Measurements from ENCODE around the gene SLCO2A1.

The SLCO2A1 gene

DNA sequence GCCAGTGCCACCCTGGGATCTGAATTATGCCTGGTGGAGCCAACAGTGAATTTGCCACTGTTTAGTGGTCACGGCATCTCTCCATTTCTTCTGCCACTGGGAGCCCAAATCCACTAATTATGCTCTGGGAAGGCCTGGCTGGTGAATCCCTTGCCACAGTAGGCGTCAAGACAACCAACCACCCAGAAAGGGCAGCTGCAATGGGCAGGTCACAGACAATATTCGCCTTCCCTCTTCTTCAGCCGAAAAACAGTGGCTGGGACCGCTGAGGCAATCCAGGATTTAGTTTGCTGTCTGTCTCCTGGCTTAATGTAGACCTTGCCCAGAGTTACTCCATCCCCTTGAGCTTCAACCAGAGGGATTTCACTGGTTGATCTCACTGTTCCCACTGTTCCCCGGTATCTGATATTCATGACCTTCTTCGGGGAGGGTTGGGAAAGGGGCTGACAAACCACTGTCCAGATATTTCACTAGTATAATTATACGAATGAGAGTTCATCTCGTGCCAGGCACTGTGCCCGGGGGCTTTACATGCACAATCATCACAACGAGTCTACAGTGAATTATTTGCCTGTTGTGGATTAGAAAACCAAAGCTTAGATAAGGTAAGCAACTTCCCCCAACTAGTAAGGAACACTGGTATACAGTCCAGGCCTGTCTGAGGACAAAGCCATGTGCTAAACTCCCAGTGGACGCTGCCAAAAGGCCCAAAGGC, 84.2 kb downstream of the SLCO2A1 start:
- no peak for DNase-seq

DNA sequence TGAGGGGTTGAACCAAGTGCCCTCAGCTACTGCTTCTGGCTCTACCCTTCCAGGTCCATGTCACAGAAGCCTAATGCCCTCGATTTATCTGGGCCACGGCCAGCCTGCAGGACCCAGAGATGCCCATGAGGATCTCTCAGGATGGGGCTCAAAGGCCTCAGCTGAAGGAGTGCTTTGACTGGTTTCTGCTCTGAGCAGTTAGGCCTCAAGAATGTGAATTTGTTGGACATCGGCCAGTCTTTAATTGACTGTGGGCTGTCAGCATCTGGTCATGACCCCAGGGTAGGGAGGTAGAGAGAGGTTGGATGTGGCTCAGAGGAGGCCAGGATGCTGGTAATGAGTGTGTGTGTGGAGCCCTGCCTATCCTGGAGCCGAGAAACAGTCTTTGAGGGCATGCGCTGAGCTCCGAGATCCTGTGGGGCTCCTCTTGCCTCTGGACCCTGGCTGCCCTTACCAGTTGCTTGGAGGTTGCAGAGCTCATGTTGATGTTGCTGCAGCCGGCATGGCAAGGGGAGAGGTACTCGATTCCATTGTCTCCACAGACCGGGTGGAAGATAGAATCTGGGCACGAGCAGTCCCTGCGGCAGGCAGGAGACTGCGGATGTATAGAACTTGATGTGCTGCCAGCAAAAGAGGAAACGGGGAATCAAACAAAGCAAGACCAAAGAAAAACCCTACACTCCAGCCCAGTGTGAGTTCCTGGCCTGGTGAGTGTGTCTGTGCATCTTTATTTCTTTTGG, 84.9 kb downstream of the SLCO2A1 start:
- DNase-seq = no peak

DNA sequence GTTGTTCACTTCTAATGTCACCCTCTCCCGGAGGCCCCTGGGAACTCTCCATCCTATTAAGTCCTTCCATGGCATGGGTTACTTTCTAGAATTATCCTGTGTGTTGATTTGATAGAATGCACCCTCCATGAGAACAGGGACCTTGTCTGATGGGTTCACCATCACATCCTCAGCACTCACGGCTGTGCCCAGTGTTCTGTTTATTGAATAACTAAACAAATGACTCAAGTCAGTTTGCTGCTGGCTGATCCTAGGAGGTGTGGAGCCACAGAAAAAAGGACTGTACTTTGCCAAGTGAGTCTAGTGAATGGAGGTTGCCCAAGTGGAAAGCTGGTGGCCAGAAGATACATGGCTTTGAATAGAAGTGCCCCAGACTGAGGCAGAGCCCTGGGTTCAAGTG, 85.5 kb downstream of the SLCO2A1 start:
- no peak for DNase-seq

DNA sequence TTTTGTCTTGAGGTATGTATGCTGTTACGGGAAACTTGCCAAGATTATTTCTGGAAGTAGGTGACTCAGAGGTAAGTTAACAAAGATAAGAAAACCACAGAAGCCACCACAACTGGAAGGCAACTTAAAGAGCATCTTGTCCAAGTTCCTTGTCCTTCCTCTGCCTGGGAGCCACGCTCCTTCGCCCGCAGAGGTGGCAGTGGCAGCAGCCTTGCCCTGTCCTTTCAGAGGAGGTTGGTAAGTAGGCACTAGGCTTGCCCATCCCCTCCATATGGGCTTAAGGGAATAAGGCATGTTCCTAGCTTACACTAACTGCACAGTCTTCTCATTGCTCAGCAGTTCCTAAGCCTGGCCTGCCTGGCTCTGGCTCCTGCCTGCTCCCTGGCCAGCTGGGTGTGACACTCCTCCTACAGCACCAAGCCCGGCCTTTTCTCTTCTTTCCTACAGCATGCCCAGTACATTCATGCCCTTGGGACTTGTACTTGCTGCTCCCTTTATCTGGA, 86.0 kb downstream of the SLCO2A1 start:
- no peak for DNase-seq

DNA sequence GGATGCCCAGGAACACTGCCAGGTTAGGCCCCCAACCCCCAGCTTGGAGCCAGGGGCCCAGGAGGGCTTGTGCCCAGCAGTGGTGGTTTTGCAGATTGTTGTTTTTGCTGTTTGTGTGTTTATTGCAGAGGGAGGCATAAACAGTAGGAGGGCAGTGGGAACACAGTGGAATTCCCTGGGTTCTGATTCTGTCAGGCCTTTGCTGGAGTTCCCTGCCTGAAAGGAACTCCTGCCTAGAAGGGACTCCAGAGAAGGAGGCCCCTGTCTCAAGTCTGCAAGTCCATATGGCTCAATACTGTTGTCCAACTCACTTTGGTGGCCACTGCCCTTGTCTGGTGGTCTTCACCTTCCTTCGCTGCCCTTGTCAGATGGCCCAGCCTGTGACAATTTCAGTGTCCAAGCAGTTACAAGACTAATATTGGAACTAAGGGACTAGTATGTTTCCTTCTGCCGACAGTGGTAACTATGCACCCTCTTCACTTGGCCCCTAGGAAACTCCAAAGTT, 86.6 kb downstream of the SLCO2A1 start:
- no peak for DNase-seq

DNA sequence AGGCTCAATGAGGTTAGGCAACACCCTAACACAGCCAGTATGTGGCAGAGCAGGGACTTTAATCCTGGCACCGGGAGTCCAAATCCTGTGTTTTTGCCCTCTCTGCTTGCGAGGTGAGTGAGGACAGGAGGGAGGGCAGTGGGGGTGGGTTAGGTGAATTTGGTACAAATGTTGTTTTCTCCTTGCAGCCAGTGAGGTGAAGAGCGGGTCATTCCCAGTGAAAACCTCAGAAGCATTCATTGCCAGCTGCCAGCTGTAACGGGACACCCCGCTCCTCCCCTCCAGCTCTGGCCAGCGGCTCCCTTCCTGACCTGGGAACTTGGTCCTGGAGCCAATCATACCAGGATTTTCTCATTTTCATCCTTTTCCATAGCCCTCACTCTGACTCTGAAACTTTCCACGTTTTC, 88.3 kb downstream of the SLCO2A1 start:
- no peak for DNase-seq

DNA sequence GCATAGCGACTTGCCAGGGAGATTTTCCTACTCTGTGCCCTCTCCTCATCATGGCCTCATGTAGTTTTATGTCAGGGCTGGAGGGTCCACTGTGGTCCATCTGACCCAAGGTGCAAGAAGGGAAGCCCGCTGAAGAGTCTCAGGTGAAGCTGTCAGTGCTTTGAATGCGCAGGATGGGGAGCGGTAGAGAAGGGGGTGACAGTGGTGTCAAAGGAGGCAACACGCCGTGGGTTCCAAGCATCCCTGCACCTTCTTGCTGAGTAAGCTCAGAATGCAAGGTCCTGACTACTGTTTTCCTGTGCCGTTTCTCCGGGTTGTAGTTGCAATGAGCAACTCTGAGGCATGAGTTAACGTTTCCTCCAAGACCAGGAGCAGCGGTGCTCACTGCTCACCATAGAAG, 89.2 kb downstream of the SLCO2A1 start:
- DNase-seq = no peak

DNA sequence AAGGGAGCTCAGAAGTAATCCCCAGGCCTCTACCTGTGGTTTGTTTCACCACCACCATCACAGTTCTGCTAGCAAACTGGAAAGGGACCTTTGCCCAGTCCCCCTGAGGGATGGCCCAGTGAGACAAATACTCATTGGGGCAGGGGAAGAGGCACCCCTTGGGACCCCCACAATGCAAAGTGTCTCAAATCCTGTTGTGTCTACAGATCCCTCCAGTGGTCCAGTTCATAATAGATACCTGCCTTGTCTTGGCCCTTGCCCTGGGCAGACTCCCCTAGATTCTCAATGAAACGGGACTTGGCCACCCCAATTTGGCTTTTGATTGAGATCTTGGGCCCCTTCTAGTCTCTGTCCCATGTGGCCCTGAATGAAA, 90.3 kb downstream of the SLCO2A1 start:
- no peak for DNase-seq

DNA sequence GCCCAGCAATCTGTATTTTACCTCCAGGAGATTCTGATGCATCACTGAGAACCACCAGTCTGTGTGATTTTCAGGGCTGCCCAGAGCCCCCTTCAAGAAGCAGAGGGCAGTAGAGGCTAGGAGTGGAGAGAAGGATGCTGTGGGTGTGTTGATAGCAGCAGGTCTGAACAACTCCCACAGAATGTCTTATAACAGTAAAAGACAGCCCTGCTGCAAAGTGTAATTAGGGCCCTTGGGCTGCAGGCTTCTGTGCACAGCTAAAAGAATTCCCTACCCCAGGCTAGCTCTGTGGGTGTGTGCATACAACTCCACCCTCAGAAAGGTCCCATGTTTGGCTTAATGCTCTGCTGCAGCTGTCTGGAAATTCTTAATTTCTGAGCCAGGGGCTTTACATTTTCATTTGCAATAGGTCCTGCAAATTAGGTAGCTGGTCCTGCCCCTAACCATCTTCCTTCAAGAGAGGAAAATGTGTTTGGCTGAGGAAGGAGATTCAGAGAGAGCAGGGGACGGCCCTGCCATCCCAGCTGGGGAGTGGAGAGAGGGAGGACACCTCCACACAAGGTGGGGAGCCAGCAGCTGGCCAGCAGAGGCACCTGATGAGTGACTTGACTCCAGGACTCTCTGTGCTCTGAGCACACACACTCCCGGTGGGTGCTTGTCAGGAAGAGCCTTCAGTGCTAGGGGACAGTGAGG, 90.8 kb downstream of the SLCO2A1 start:
- DNase-seq = no peak

DNA sequence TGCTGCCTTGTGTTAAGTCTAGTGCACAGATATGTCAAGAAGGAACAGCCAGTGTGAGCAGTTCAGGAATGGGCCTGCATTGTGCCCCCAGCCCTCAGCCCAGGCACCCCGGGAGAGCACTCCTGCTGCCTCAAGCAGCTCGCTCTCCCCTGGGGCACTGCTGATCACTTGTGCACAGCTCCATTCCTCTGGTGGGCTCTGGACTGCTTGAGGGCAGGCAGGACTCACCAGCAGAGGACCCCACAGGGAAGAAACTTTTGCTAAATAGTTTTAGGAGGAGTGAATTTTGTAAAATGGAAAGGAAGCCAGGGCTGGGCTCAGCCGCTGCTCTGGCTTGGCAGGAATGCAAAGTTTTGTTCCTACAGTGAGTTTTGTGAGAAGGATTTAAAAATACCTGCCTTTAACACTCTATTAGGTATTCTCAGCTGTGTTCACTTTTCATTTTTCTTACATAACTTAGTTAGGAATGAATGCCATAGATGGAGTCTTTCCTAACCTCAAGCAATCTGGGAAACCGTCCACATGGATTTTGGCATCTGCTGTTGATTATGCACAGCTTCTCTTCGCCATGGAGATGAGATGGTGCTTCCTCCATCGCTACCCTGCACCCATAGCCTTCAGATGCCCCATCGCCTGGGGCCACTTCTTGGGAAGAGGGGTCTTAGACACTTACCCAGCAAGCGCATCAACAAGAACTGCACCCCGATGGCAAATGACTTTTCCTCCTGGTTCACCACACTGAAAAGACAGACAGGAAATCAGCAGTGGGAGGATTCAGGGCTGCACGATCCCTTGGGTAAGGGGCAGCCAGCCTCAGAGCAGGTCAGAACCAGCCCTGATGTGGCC, 91.7 kb downstream of the SLCO2A1 start:
- no peak for DNase-seq

DNA sequence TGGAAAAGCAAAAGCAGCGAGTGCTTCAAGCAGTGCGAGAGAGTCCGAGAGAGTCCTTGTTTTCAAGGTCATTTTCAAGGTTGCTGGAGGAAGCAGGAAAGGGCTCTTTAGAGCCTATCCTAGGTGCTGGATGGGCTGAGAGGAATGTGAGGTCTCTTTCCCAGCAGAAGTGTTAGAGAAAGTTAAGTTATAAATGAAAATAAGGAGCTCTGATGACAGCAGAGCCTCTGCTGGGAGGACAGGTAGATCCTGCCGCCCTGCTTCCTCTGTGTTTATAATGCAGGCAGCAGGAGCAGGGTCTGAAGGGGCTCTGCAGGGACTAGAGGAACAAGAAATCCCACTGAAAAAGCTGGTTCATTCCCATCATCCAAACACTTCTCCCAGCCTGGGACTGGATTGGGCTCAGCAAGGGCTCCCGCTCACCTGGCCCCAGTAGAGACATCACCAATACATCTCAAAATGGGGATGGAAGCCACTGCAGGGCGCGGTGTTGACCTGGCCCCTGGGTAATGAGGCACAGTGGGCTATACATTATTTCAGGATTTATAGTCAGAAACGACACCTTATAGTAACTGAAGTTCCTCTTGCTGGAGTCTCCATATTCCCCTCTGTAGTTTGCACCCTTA, 92.6 kb downstream of the SLCO2A1 start:
- no peak for DNase-seq

DNA sequence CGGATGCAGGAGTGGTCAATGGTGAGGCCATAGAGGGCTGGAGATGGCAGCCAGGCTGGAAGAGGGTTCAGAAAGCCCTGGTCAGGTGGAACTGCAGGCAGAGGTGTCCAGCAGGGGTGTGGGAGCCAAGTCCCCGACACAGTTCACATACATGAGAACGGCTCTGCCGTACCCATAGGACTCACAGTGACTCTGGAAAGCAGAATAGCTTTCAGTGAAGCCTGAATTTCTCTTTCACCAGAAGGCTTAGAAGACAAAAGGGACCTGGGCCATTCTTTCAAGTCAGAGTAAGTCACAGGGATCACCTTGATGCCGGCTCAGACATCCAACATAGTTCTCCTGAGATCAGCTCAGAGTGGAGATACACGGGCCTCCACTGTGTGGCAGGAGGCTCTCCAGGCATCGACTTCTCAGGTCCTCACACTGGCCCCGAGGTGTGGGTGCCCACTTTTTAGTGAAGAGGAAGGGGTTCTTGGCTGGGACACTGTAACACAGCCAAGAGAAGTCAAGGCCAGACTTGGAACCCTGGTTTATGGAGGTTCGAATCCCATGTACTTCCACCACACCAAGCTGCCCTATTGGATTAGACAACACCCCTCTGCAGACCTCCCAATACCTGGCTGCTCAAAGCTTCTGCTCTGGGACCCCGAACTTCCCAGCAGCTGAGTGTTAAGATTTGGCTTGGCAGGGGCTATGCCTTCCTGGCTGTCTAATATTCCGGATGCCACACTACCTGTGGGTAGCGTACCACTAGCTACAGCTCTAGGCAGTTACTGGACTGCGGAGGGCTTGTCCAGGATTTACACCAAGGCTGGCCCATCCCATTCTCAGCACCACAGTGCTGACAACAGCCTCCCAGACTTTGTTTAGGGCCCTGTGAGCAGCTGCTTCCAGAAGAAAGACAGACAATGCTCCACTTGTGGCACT, 93.6 kb downstream of the SLCO2A1 start:
- DNase-seq = no peak

DNA sequence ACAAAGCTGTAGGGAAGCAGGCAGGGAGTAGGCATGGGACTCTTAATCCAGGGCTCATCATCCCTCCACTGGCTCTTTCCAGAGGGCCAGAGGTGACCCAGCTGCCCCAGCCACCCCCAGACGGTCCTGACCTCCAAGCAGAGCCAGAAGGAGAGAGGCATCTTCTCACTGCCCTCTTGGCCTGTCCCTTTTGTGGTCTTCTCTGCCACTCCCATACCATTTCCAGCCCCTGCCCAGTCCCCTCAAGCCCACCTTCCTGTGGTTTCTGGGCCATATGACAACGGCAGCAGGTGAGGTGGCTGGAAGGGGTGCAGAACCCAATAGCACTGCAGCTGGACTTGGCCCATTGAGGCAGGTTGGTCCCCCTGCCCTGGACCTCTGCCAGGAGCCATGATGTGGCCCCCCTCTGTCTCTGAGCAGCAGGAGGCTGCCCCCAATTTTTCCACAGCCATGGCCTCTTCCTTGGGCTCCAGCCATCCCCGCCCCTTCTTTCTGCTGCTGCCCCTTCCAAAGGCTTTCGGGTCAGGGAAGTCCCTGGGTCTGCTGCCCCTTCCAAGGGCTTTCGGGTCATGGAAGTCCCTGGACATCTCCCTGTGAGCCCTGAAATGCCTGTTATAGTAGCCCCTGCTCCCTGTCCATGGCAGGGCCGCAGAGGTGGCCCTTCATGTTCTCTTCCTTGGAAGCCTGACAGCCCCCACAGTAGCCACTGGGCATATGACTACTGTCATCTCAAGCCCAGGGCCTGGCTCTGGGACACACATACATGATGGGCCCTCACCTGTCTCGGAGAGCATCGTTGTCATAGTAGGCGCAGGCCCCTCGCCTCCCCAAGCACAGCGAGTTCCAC, 94.5 kb downstream of the SLCO2A1 start:
- no peak for DNase-seq

DNA sequence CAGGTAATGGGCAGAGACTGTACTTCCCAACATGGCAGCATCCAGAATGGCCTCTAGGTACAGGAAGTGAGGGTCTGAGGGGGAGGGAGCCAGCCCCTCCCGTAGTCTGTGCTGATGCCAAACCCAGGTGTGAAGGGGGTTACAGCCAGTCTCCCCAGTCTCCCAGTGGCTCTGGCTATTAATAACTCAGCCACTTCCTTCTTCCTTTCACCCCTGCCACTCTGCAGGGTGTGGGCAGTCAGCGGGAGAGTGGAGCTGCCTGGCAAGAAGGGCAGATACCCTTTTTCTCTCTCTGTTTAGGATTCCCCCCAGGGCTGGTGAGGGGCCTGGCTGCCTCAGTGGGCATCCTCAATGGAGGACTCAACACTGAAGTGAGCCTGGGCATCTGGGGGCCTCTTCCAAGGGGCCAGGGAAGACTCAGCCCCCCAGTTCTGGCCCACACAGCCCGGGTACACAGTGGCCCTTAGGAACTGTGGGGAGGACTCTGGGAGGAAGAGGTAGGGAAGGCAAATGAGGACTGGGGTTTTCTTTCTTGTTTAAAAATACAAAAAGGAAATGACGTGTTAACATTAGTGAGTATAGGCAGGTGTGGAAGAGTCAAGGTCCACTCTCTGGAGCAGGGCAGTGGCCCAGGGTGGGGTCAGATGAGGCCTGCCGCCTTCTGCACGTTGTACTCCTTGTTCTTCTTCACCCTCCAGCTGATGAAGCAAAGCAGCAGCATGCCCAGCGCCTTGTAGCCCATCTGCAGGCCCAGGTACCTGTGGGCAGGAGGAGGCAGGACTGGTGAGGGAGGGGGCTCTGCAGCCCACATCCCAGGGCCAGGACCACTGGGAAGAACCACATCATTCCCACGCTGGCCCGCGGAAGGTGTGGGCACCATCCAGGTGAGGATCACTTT, 95.4 kb downstream of the SLCO2A1 start:
- DNase-seq = no peak

DNA sequence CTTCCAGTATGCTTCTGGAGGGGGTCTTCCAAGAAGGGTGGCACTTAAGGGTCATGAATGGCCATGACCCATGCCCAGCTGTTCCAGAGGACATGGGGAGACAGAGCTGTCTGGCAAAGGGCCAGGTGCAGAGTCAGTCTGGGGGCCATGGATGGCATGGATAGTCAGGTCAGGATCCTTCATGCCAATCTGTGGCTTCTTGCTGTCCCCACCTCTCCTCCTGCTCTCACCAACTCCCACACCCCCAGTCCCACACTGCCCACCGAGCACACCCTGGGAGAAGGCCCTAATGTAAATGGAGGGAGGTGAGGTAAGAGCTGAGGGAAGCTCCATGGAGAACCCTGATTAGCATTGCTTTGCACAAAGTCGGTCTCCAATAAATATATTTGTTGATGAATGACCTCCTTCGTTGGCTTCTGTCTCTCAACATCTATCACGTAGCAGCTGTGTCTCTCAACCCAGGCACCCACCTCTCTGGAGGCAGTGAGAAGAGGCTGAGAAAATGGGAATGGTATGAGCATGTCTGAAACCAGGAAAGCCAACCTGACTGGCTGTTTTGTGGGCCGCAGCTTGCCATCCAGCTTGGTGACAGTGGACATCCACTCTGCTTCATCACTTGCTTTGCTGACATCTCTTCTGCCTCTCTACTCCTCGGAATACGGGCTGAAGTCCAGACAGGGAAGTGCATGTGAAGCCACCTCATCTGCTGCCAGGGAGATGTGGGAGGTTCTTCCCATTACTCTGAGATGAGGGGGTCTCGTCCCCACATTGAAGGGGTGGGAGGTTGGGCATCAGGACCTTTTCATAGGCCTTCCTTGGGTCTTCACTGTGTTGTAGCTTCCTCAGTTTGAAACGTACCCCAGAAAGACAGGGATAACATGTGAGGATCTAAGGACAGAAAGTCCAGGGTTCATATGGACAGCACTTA, 96.4 kb downstream of the SLCO2A1 start:
- no peak for DNase-seq

DNA sequence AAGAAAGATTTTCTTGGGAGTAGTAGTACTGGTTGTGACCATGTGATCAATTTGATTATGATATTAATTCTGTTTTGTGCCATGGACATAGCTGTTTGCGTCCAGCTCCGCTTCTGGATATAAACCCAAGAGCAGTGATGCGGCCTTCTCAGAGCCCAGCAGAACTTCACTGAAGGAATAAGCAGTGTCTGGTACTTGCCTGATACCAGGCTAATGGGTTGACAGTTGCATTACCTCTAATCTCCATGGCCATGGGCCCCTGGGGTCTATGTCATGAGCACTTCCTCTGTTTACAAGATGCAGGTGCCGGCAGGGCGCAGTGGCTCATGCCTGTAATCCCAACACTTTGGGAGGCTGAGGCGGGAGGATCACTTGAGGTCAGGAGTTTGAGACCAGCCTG, 97.7 kb downstream of the SLCO2A1 start:
- DNase-seq = no peak

DNA sequence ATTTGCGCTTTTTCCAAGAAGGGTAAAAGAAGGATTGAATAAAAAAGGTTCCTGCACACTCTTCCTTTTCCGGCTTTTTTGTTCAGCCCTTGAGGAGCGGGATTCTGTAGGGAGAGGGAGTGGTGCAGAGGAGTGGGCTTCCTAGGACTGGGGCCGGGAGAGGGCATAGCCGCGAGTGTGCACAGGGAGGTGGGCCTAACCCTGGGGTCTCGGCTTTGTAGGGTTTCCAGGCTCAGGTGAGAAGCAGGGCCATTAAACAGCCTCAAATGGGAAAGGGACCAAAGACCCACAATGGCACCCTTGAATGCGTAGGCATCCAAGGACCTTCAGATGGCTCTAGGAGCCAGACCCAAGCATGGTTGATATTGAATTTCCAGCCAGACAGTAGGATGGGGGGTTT, 98.6 kb downstream of the SLCO2A1 start:
- no peak for DNase-seq
